Gastrocnemius medialis (tissue), 4 donors: ENCODE data around the gene TSPY2. TPM values are rescaled to one million over a fixed set of nuclear protein-coding genes. Genes with fewer than 3 reads are reported as not detected.
"Not testable (repeated sequence)": the region's sequence is repeated elsewhere in the genome, so short reads cannot be mapped to it uniquely, and the experiment has no call there.

Experiments
- ATAC-seq, 2 donors: fragments of 150-250 bp; one replicate each; pipeline ENCODE4 v1.9.1; 2016
- DNase-seq, 2 donors: peaks; one replicate each; pipeline ENCODE4 v3.0.0-alpha.2; 2019
- H3K27ac ChIP-seq, 4 donors: fragments of 200-600 bp; sonication (generic); 1 replicate in 1 of 4; 2 replicates in 3 of 4; pipeline ENCODE4 v1.5.1; 2016 to 2018; ENCODE audit warnings: mild to moderate bottlenecking in 2 of 4, moderate library complexity in 1 of 4
- H3K27me3 ChIP-seq, 3 donors: fragments of 200-600 bp; sonication (generic) in 2 of 3; 1 replicate in 1 of 3; 2 replicates in 2 of 3; pipeline versions ENCODE4 v1.5.1 to v1.6.0; 2016 to 2019; ENCODE audit warnings: mild to moderate bottlenecking in 1 of 3, moderate library complexity in 1 of 3
- H3K36me3 ChIP-seq, 2 donors: fragments of 200-600 bp; sonication (generic) in 1 of 2; one replicate each; pipeline ENCODE4 v1.5.1; 2017 to 2018
- H3K4me1 ChIP-seq, 2 donors: fragments of 200-600 bp; sonication (generic) in 1 of 2; one replicate each; pipeline ENCODE4 v1.5.1; 2016 to 2017; ENCODE audit warnings: mild to moderate bottlenecking in 2 of 2
- H3K4me3 ChIP-seq, 4 donors: fragments of 200-600 bp; sonication (generic) in 3 of 4; 1 replicate in 1 of 4; 2 replicates in 3 of 4; pipeline ENCODE4 v1.5.1; 2016 to 2019; ENCODE audit warnings: mild to moderate bottlenecking in 2 of 4
- H3K9me3 ChIP-seq, 3 donors: fragments of 200-600 bp; sonication (generic) in 2 of 3; 1 replicate in 1 of 3; 2 replicates in 2 of 3; pipeline ENCODE4 v1.5.1; 2016 to 2019
- in situ Hi-C, 4 donors: fragments of 200-750 bp; cut with MboI; loops; one replicate each; pipeline versions ENCODE4 v1.15.0 to v1.8.0; 2017; ENCODE audit warnings: low sequenced_read_pairs in 4 of 4
- intact Hi-C: fragments of 100-400 bp; cut with DNase I; formaldehyde crosslinking; loops from one replicate; pipeline ENCODE4 v1.15.1; 2023; ENCODE audit warnings: low total_unique reads
- total RNA-seq, 4 donors: library from RNA; depleted of rRNA; stranded (reverse); fragments of >200 nt; gene quantifications; one replicate each; pipeline versions ENCODE4 v1.1.0 to v1.2.3, GENCODE V29; 2016

Gene TSPY2, protein sequence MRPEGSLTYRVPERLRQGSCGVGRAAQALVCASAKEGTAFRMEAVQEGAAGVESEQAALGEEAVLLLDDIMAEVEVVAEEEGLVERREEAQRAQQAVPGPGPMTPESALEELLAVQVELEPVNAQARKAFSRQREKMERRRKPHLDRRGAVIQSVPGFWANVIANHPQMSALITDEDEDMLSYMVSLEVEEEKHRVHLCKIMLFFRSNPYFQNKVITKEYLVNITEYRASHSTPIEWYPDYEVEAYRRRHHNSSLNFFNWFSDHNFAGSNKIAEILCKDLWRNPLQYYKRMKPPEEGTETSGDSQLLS
- total RNA-seq: not detected

DNA sequence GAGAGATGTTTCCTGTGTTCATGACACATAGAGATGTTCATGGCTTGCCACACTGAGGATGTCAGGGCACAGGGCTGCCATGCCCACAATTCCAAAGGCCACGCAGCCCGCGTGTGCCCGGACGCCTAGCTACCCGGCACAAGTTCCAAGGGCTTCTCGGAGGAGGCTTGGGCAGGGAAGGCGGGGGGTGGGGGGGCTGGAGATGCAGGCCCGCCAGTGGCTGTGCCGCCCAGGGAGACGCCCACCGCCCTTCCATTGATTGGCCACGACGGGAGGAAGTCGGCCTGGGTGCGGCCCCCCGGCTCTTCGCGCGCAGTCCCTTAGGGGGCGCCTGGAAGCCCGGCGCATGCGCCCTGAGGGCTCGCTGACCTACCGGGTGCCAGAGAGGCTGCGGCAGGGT, at the start of gene TSPY2:
Gene TSPY2 (plus strand): TSS at position 301 of the 400 bp plus-strand sequence. CDS start 46 bp downstream, at position 347.
- H3K36me3 ChIP-seq, H3K9me3 ChIP-seq, in situ Hi-C loops, H3K4me3 ChIP-seq, ATAC-seq, H3K27me3 ChIP-seq, H3K27ac ChIP-seq, DNase-seq, H3K4me1 ChIP-seq, intact Hi-C loops: not testable (repeated sequence)

DNA sequence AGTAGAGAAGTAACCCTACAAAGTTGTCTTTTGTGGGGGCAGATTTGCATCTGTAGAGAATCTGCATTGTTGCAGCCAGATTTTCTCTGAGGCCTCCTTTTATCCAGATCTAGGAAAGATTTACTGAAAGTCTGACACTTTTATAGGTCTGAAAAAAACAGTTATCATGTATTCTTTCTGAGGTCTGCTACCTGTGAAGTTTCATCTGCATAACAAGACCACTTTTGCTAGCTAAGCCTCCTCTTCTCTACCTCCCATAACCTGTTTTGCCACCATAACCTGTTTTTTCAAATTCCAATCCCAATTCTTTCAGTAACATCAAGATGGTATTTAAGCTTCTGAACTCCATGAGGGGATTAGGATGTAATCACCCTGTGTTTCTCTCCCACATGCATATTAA, 36.5 kb upstream of the TSPY2 start:
- H3K27me3 ChIP-seq, H3K4me1 ChIP-seq, H3K36me3 ChIP-seq, ATAC-seq, intact Hi-C loops, H3K27ac ChIP-seq, H3K4me3 ChIP-seq, H3K9me3 ChIP-seq, in situ Hi-C loops, DNase-seq: not testable (repeated sequence)

DNA sequence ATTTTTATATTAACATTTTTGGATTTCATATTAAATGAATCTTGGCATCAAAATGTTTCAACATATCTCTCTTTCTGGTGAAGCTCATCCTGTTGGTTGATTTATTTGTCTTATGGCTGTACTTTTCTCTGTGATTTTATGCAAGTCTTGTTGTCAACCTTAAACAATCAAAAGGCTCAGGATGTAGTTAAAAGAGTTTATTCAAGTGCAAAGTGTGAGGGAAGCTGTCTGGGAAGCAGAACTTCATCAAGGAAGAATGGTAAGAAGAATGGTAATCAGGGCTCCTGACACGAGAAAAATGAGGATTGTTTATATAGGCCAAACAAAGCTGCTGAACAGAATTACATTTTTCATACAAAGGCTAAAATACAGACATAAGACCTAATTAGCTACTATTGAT, 29.0 kb upstream of the TSPY2 start:
- DNase-seq, in situ Hi-C loops, H3K4me3 ChIP-seq, H3K27ac ChIP-seq, H3K27me3 ChIP-seq, intact Hi-C loops, H3K9me3 ChIP-seq, H3K36me3 ChIP-seq, H3K4me1 ChIP-seq, ATAC-seq: not testable (repeated sequence)

DNA sequence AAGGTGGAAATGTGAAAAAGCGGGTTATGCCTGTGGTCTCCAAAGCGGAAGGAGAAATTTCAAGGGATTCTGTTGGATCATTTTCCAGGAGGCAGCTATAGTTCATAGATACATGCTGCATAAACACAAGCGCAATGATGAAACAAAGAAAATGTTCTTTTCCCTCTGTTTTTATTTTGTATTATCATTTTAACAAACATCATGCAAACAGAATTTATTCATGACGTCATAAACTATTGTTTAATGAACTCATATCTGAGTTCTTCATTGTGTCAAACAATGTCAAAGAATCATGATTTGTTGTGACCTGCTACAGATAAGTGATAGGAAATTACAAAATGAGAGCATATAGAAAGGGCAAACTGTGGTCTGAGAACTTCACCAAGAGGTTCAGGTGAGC, 23.8 kb downstream of the TSPY2 start:
- H3K36me3 ChIP-seq, intact Hi-C loops, H3K4me3 ChIP-seq, H3K9me3 ChIP-seq, H3K27ac ChIP-seq, H3K27me3 ChIP-seq, DNase-seq, in situ Hi-C loops, ATAC-seq, H3K4me1 ChIP-seq: not testable (repeated sequence)
